ENCODE results near the gene SND1.

DNA sequence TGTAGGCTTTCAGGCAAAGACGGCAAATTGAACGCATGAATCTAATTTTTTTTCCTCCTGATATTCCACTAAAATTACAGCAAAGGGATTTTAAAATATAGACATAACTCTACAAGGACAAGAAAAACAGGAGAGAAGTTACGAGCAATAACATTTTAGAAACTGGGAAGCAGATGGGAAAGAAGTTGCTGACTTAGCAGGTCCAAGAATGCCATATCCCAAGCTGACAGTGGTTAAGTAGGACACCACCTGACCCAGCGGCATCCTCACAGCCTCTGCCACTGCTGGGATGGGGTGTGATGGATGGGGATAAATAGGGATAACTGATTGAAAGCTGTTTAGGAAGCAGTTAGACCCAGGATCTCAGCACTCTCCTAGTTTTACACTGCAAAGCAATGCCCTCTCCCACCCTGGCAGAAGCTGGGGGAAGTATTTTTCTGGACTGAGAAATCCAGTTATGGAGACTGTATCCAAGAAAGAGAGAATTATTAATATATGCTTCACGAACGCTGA lies 489.7 kb downstream of the SND1 start:
- TF ChIP-seq, protein P1, sequence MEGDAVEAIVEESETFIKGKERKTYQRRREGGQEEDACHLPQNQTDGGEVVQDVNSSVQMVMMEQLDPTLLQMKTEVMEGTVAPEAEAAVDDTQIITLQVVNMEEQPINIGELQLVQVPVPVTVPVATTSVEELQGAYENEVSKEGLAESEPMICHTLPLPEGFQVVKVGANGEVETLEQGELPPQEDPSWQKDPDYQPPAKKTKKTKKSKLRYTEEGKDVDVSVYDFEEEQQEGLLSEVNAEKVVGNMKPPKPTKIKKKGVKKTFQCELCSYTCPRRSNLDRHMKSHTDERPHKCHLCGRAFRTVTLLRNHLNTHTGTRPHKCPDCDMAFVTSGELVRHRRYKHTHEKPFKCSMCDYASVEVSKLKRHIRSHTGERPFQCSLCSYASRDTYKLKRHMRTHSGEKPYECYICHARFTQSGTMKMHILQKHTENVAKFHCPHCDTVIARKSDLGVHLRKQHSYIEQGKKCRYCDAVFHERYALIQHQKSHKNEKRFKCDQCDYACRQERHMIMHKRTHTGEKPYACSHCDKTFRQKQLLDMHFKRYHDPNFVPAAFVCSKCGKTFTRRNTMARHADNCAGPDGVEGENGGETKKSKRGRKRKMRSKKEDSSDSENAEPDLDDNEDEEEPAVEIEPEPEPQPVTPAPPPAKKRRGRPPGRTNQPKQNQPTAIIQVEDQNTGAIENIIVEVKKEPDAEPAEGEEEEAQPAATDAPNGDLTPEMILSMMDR (IDR thresholded peaks at IDR 0.05): no peak
- no peak for TF ChIP-seq POLR2A (IDR thresholded peaks at IDR 0.05)
- TF ChIP-seq POLR2AphosphoS5 (IDR thresholded peaks at IDR 0.05): no peak

All from breast epithelium (tissue), 3 donors.